ENCODE measurements around the gene AGBL2.

DNA sequence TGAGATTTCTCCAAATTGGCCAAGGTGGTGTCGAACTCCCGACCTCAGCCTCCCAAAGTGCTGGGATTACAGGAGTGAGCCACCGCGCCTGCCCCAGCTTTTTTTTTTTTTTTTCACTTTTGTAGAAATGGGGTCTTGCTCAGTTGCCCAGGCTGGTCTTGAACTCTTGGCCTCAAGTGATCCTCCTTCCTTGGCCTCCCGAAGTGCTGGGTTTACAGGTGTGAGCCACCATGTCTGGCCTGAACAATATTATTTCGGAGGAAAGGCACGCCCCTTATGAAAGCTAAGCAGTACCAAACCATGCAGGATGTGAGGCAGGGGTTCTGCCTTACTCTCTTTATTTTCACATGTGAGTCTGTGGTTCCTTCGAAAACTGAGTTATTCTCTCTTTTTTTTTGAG lies 88.9 kb downstream of the AGBL2 start:
- TF ChIP-seq, protein P1, sequence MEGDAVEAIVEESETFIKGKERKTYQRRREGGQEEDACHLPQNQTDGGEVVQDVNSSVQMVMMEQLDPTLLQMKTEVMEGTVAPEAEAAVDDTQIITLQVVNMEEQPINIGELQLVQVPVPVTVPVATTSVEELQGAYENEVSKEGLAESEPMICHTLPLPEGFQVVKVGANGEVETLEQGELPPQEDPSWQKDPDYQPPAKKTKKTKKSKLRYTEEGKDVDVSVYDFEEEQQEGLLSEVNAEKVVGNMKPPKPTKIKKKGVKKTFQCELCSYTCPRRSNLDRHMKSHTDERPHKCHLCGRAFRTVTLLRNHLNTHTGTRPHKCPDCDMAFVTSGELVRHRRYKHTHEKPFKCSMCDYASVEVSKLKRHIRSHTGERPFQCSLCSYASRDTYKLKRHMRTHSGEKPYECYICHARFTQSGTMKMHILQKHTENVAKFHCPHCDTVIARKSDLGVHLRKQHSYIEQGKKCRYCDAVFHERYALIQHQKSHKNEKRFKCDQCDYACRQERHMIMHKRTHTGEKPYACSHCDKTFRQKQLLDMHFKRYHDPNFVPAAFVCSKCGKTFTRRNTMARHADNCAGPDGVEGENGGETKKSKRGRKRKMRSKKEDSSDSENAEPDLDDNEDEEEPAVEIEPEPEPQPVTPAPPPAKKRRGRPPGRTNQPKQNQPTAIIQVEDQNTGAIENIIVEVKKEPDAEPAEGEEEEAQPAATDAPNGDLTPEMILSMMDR (IDR thresholded peaks at IDR 0.05 in 8 of 11, conservative IDR thresholded peaks at IDR 0.05 in 3 of 11): no peak
- TF ChIP-seq POLR2AphosphoS5 (IDR thresholded peaks at IDR 0.05) (no peak), POLR2A (IDR thresholded peaks at IDR 0.05) (no peak)

Data from spleen (tissue), 7 donors.